Lung (tissue), 12 donors: ENCODE data around the gene ZNF587B. TPM values are rescaled to one million over a fixed set of nuclear protein-coding genes. Genes with fewer than 3 reads are reported as not detected.
"Not testable (repeated sequence)": the region's sequence is repeated elsewhere in the genome, so short reads cannot be mapped to it uniquely, and the experiment has no call there.

Experiments used
- ATAC-seq: fragments of 200-7000 bp; cut with Tn5 transposase; one replicate; pipeline ENCODE4 v1.9.1; 2020; ENCODE audit warnings: moderate number of reproducible peaks; ENCODE audit not compliant: insufficient read depth, low FRiP score
- DNase-seq, 3 donors: peaks; one replicate each; pipeline ENCODE4 v3.0.0-alpha.2; 2013 to 2017
- H3K27ac ChIP-seq, 2 donors: one replicate each; pipeline ENCODE4 v1.5.1; 2013; ENCODE audit warnings: mild to moderate bottlenecking in 2 of 2, moderate library complexity in 2 of 2, control low read depth in 1 of 2, inconsistent platforms in 1 of 2, low read depth in 1 of 2, low read length in 1 of 2
- H3K27me3 ChIP-seq, 3 donors: one replicate each; pipeline ENCODE4 v1.5.1; 2013; ENCODE audit warnings: low read length in 2 of 3; ENCODE audit not compliant: control insufficient read depth in 3 of 3, insufficient read depth in 3 of 3
- H3K36me3 ChIP-seq, 4 donors: one replicate each; pipeline ENCODE4 v1.5.1; 2013; ENCODE audit warnings: low read length in 4 of 4, mild to moderate bottlenecking in 1 of 4, moderate library complexity in 1 of 4; ENCODE audit not compliant: control insufficient read depth in 4 of 4, insufficient read depth in 4 of 4
- H3K4me1 ChIP-seq, 5 donors: one replicate each; pipeline ENCODE4 v1.5.1; 2013; ENCODE audit warnings: low read length in 5 of 5, mild to moderate bottlenecking in 2 of 5, moderate library complexity in 1 of 5; ENCODE audit not compliant: control insufficient read depth in 5 of 5, insufficient read depth in 5 of 5
- H3K4me3 ChIP-seq: one replicate; pipeline ENCODE4 v1.5.1; 2013; ENCODE audit warnings: mild to moderate bottlenecking, control low read depth, moderate library complexity
- H3K9ac ChIP-seq, 2 donors: one replicate each; pipeline ENCODE4 v1.5.1; 2013; ENCODE audit warnings: low read length in 2 of 2, control low read depth in 1 of 2; ENCODE audit not compliant: insufficient read depth in 1 of 2
- H3K9me3 ChIP-seq, 4 donors: one replicate each; pipeline ENCODE4 v1.5.1; 2013; ENCODE audit warnings: low read length in 3 of 4, mild to moderate bottlenecking in 1 of 4, moderate library complexity in 1 of 4; ENCODE audit not compliant: control insufficient read depth in 4 of 4, insufficient read depth in 3 of 4
- WGBS, 2 donors: extraction: QIAGEN DNeasy Blood & Tissue Kit; methylation state at CpG; one replicate each; pipeline ENCODE4 v1.1.7; 2013; 5-methylcytosine and 5-hydroxymethylcytosine counted together
- polyA plus RNA-seq, 2 donors: library from polyadenylated mRNA; stranded (reverse); fragments of 200-250 nt; gene quantifications; one replicate each; pipeline ENCODE4 v1.2.1, GENCODE V29; 2013
- total RNA-seq, 2 donors: library from RNA; depleted of rRNA in 1 of 2; stranded (reverse); fragments of >200 nt in 1 of 2; gene quantifications; one replicate each; pipeline ENCODE4 v1.2.1, GENCODE V29; 2014 to 2021
- TF ChIP-seq, protein P1 (sequence below): IDR thresholded peaks from 2 replicates; pipeline ENCODE4 v1.5.1; 2012; ENCODE audit warnings: mild to moderate bottlenecking; ENCODE audit errors: control extremely low read depth, extremely low read depth
- donor health status: control.
- donor health status: control.
- donor health status: Bipolar disorder and iron deficiency.
- donor health status: healthy.
- donor health status: DM: yes; HTN: yes; CAD: no.

ZNF587B gene
- total and polyA plus RNA-seq, 4 donors: 4.0 to 31.7 (median 11.4) TPM

GRCh38 chr19:57819475-57820148, 10.5 kb upstream of the ZNF587B start:
- WGBS, 2 donors: 0 to 2% methylated on average over 44 of the region's 44 CpGs
- DNase-seq (peak; percentile 86 to 97 (median 90)), ATAC-seq (peak; percentile 87)
- Histone ChIP-seq H3K27ac (peak overlapping the region; percentile 67 to 78), H3K9me3 (peaks cover 0 to 2% (median 0%) of the 10 kb centered on the region in 4 donors), H3K9ac (peak overlapping the region; percentile 64 to 89), H3K36me3 (peaks cover 0 to 6% (median 3%) of the 10 kb centered on the region in 4 donors), H3K4me1 (peaks cover 2 to 13% (median 3%) of the 10 kb centered on the region in 5 donors), H3K27me3 (no peaks in the 10 kb centered on the region), H3K4me3 (peak overlapping the region; percentile 86)
- TF ChIP-seq, protein P1, sequence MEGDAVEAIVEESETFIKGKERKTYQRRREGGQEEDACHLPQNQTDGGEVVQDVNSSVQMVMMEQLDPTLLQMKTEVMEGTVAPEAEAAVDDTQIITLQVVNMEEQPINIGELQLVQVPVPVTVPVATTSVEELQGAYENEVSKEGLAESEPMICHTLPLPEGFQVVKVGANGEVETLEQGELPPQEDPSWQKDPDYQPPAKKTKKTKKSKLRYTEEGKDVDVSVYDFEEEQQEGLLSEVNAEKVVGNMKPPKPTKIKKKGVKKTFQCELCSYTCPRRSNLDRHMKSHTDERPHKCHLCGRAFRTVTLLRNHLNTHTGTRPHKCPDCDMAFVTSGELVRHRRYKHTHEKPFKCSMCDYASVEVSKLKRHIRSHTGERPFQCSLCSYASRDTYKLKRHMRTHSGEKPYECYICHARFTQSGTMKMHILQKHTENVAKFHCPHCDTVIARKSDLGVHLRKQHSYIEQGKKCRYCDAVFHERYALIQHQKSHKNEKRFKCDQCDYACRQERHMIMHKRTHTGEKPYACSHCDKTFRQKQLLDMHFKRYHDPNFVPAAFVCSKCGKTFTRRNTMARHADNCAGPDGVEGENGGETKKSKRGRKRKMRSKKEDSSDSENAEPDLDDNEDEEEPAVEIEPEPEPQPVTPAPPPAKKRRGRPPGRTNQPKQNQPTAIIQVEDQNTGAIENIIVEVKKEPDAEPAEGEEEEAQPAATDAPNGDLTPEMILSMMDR: no peak

- Histone ChIP-seq H3K9me3 (peaks cover 0 to 6% (median 0%) of the 10 kb centered on the region in 4 donors), H3K27me3 (no peaks in the 10 kb centered on the region), H3K4me3 (peak overlapping the region; percentile 86), H3K4me1 (peaks cover 2 to 8% (median 3%) of the 10 kb centered on the region in 5 donors), H3K9ac (peak overlapping the region in 1 of 2 donors; percentile 89), H3K27ac (no peak overlapping the region), H3K36me3 (peaks cover 0 to 7% (median 4%) of the 10 kb centered on the region in 4 donors)
- WGBS, 2 donors: 78 to 92% methylated on average over 6 of the region's 6 CpGs
- ATAC-seq: no peak
- TF ChIP-seq, protein P1: no peak
- DNase-seq: no peak
Measured at GRCh38 chr19:57820599-57820998, 9.5 kb upstream of the ZNF587B start.

DNA sequence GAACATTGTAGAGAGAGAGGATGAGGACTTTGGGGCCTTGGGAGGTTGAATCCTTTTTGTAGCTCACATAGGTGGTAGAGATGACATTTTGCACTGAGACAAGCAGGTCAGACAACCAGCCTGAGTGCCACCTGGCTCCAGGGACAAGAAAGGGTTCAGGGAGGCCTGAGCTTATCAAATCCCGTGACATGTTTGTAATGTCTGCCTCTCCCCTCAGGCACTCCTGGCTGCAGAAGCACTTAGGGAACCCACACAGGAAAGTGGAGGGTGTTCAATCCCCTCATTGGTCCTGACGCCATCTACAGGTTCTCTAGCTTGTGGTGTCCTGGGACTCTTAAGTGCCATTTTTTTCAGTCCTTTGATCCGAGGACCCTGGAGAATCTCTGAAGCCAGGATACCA, 9.0 kb upstream of the ZNF587B start:
- WGBS, 2 donors: 55 to 67% methylated on average over 2 to 3 of the region's 3 CpGs
- not testable (repeated sequence) for H3K4me1 ChIP-seq, H3K9ac ChIP-seq, H3K27me3 ChIP-seq, ATAC-seq, H3K36me3 ChIP-seq, H3K9me3 ChIP-seq, H3K4me3 ChIP-seq, DNase-seq, H3K27ac ChIP-seq

DNA sequence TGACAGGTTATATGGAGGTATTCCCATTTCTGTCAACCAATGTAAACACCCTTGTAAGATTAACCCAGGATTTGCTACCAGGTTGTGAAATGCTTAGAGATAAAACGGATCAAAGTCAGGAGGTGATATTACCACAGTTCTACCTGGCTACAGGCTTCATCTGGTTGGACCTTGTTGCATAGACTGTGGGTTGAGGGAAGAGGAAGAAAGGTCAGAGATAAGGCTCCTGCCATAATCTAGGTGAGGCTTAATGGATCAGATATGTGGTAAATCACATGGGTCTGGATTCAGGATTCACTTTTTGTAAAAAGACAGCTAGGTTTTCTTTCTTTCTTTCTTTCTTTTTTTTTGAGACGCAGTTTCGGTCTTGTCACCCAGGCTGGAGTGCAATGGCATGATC, 8.6 kb upstream of the ZNF587B start:
- H3K9me3 ChIP-seq: peaks cover 0 to 11% (median 0%) of the 10 kb centered on the region in 4 donors
- DNase-seq, H3K4me3 ChIP-seq, H3K36me3 ChIP-seq, H3K27ac ChIP-seq, H3K27me3 ChIP-seq, H3K4me1 ChIP-seq, ATAC-seq, H3K9ac ChIP-seq: not testable (repeated sequence)
- WGBS, 2 donors: 89 to 97% methylated on average over 3 of the region's 3 CpGs

- H3K36me3 ChIP-seq, H3K4me1 ChIP-seq: not testable (repeated sequence)
- 63 to 76% methylated on average over 2 of the region's 2 CpGs for WGBS, 2 donors
Measured at GRCh38 chr19:57823155-57823554, 6.9 kb upstream of the ZNF587B start.

GRCh38 chr19:57823608-57824007, 6.5 kb upstream of the ZNF587B start:
- not testable (repeated sequence) for ATAC-seq, H3K27me3 ChIP-seq, H3K4me3 ChIP-seq, H3K9ac ChIP-seq, H3K36me3 ChIP-seq, H3K4me1 ChIP-seq, DNase-seq
- WGBS, 2 donors: 71 to 91% methylated on average over 4 of the region's 4 CpGs
- H3K9me3 ChIP-seq: peaks cover 0 to 15% (median 0%) of the 10 kb centered on the region in 4 donors
- H3K27ac ChIP-seq: peak overlapping the region in 1 of 2 donors; percentile 14

More at GRCh38 chr19:57823155-57823554, 6.9 kb upstream of the ZNF587B start:
- H3K4me3 ChIP-seq, DNase-seq, H3K27ac ChIP-seq, H3K27me3 ChIP-seq, H3K9ac ChIP-seq, ATAC-seq: not testable (repeated sequence)
- H3K9me3 ChIP-seq: peaks cover 0 to 15% (median 0%) of the 10 kb centered on the region in 4 donors
